ENCODE measurements around the gene MYO1A.
"Not testable (repeated sequence)": the region's sequence is repeated elsewhere in the genome, so short reads cannot be mapped to it uniquely, and the experiment has no call there.

The MYO1A gene

GRCh38 chr12:57087010-57087690, 37.2 kb upstream of the MYO1A start:
- no peak for DNase-seq

DNA sequence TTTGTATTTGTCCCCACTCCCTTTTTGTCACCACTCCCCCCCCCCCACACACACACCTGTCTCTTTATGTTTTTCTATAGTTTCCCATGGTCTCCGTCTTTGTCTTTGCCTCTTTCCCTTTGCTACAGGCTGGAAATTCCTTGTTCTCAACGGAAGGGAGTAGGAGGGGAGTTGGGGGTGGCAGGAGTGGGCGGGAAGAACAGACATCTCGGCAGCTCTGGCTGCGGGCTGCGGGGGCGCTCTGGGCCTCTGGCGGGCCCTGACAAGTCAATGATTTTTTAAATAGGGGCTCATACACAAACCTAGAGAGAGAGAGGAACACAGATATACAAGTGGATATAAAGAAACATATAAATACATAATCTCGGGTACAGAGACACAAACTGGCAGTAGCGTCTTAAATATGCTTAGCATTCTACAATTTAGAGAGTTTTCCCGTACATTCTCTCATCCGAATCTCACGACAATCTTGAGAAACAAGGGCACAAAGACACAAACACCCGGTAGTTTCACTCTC, 36.6 kb upstream of the MYO1A start:
- no peak for DNase-seq

- DNase-seq, result no peak
Observed at GRCh38 chr12:57085999-57086492, 36.1 kb upstream of the MYO1A start.

DNA sequence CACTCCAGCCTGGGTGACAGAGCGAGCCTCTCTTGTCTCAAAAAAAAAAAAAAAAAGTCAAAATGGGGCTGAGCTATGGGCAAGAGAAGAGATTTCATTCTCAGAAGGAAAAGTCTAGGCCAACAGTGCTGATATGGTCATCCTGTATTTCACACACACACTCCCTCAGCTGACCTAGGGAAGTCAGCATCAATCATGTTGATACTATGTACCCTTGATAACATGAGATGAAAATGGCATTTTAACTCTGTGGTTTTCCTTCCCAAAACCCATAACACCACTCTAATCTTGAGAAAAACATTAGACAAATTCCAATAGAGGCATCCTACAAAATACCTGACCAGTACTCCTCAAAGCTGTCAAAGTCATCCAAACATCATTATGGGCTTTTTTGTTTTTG, 30.9 kb upstream of the MYO1A start:
- DNase-seq, result no peak

DNA sequence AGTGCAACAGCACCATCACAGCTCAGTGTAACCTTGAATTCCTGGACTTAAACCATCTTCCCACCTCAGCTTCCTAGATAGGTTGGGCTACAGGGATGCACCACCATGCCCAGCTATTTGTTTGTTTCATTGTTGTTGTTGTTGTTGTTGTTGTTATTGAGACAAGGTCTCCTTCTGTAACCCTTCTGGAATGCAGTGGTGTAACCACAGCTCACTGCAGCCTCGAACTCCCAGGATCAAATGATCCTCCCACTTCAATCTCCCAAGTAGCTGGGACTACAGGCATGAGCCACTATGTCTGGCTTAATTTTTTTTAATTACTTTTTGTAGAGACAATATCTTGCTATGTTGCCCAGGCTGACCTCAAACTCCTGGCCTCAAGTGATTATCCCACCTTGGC, 29.9 kb upstream of the MYO1A start:
- no peak for DNase-seq

DNA sequence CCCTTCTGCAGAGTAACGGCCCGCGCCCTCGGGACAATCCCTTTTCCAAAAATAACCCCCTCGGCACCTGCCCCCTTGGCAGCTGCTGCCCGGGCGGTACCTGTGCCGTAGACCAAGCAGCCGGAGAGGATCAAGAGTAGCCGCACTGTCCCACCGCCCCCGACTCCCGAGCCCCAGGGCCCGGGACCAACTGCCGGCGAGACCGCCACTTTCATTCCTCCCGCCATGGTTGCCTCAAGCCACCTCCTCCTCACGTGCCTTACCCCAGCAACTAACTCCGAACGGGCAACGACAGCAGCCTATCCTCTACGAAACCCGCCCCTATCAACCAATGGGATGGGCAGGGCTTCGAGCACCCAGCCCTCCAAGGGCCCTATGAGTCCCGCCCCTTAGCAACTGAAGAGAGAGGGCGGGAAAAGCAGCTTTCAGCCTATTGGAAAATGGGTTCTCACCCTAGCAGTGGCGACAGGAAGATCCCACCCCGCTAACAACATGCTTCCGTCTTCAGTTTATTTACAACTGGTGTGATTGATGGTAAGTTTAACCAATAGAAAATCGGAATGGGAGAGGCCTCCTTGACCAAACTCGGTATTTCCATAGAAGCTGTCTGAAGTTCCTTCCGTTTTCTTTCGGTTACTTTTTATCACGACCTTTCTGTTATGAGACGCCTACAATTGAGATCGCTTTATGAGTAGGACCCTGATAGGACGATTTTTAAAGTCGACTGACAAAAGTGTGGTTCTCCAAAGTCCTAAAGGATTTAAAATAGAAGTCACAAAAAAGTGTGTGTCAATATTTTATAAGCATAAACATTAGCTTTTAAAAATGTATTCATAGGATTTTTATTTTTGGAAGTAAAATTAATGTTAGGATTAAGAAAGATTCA, 28.8 kb upstream of the MYO1A start, which contains the start of gene NEMP1:
NEMP1 (minus strand) TSS at position 273 of the 886 bp plus-strand sequence; CDS start at position 227, 46 bp downstream.
- peak; percentile 100 for DNase-seq

- DNase-seq, result not testable (repeated sequence)
Observed at GRCh38 chr12:57073566-57074450, 23.9 kb upstream of the MYO1A start.

DNA sequence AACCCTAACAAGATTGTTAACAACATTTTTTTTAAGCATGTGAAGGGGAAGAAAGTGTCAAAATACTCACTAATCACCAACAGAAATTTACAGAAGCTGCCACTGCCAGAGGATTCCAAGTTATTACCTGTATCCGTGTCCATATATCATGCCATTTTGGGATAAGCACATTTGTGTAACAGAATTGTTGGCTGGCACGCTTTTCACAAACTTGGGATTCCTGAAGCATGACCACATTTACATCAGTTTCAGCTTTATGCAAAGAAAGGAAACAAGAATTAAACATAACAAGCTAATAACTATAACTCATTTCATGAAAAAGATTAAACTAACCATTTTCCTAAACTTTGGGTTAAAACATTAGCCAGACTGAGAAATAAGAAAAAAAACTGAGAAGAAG, 22.7 kb upstream of the MYO1A start:
- no peak for DNase-seq

DNA sequence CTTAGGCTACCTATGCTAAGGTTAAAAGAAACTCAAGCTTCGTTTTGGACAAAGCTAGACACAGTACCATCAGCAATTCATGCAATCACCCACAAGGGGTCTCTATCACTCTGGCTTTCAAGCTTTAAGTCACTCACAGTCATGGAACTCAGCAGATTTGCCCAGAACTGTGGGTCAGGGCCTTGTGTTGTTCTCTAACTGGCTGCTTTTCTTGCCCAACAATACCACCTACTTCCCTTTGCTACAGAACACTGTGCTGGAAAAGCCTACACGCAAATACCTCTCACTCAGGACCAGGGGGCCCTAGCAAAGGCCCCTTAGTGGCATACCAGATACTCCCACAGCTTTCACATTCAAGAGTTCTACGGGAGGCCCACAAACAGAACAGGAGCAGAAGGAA, 19.6 kb upstream of the MYO1A start:
- peak; percentile 86 for DNase-seq

DNA sequence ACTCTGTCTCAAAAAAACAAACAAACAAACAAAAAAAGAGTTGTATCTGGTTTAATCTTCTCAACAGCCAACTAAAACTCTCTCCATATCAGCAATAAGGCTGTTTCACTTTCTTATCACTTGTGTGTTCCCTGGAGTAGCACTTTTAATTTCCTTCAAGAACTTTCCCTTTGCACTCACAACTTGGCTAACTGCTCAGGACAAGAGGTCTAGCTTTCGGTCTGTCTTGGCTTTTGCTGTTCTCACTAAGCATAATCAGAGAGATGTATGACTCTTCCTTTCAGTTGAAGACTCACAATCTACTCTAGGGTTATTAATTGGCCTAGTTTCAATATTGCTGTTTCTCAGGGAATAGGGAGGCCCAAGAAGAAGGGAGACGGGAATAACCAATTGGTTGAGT, 16.3 kb upstream of the MYO1A start:
- no peak for DNase-seq

GRCh38 chr12:57063991-57064685, 14.2 kb upstream of the MYO1A start:
- DNase-seq, result no peak

DNA sequence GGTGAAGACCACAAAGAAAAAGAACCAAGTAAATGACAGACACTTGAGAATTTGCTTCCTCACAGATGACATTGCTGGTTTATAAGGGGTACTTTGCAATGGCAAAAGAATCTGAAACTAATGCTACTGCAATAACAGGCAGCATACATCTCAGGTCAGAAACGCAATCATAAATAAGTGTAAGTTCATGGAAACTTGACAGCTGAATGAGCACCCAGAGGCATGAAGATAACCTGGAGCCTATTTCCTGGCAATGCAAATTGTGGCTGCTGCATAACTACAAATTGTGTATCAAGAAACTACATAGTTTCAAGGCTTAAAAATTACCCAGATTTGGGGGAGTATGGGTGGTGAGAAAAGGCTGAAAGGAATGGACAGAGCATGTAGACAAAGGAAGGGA, 8.5 kb upstream of the MYO1A start:
- DNase-seq, result no peak

DNA sequence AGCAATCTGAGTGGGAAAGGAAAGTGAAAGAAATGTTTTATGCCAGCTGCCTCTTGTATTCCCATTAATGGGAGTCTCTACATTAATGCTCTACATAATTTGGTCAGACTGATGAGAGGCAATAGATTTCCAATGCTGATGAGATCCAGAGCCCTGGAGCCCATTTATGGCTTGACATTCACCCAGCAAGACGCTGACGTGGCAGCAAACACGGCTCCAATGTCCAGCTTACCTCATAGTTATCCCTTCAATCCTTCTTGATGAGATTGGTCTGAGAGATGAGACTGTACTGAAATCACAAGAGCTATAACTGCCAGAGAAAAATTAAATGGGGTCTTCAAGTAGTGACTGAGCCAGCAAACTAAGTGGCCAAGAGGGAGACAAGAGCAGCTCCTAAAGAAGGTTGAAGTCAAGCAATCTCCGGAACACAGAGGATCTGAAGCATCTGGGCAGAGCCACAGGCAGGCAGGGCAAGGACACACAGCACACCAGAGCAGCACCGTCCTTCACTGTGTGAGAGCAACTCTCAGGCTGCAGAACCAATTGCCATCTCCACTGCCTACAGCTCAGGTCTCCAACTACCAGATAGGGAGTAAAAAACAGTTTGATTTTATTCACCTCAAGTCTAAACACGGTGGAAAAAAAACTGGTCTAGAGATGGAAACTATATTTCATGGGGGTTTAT, 7.3 kb upstream of the MYO1A start:
- no peak for DNase-seq

DNA sequence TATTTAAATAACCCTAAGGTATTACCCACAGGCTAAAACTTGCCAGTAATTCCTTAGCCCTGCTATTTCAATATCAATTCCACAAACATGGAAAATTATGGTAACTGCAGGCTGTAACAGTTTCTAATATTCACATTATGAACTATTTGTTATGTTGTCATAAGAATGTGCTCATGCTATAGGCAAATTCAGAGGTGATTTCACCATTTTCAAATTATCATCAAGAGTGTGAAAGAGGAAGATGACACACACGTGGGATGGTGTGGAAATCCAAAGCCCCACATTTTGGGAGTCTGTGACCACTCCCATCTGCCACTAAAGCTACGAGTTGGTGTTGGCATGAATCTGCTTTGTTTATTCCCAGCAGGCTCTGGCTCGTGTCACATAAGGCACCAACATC, 5.9 kb upstream of the MYO1A start:
- no peak for DNase-seq

DNA sequence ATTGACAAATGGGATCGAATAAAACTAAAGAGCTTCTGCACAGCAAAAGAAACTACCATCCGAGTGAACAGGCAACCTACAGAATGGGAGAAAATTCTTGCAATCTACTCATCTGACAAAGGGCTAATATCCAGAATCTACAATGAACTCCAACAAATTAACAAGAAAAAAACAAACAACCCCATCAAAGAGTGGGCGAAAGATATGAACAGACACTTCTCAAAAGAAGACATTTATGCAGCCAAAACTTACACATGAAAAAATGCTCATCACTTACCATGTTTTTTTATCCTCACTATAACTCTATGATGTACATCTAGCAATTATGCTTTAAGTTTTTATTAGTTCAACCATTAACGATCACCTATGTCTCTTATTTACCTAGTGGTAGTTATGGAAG, 4.0 kb upstream of the MYO1A start:
- DNase-seq, result not testable (repeated sequence)

GRCh38 chr12:57053146-57053545, 3.2 kb upstream of the MYO1A start:
- DNase-seq, result not testable (repeated sequence)

GRCh38 chr12:57051011-57051410, 1.1 kb upstream of the MYO1A start:
- no peak for DNase-seq

DNA sequence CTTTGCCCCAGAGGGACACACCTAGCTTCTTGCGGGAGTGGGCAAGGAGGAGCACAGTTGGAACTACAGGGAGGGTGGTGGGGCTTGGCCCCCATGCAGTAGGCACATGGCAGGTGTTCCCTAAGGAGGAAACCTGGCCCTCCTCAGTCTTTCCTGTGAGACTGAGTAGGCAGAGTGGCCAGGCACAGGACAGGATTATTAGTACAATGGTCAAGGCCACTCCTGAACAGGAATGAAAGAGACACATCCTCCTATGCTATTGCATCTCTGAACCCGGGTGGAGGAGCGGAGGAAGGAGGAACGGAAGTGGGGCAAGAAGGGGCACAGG, 846 bp downstream of the MYO1A start:
- no peak for DNase-seq

DNA sequence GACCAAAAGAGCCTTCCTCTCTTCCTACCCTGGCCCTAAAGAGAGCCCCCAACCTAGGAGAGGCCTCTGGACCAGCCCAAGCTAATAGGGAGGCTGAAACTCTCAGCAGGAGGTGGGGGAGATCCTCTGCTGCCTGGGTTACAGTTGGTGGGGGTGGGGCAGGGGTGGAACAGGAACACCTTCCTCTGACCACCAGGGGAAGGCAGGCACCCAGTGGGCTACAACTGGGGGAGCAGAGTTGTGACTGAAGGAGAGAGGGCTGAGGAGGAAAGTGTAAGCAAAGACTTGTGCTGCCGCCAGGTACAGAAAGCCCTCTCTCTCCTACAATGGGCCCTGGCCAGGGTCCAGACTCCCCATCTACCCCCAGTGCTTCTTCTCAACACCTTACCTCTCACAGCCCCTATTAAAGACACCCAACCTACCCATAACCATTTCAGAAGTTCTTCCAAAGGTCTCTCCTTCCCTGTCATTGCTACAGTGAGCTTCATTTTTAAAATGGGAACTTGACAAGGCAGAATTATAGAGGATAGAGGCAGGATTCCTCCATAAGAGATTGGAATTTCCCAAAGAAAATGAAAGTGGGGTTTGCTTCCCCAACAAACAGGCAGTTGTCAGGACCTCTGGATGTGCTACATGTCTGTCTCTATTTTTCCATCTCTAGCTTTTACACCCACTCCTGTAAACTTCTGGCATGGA, 1.4 kb downstream of the MYO1A start:
- DNase-seq, result no peak

- no peak for DNase-seq
Observed at GRCh38 chr12:57047981-57048380, 1.9 kb downstream of the MYO1A start.
